A549 (cell line): ENCODE measurements around the gene PRKCE. TPM values are rescaled to one million over a fixed set of nuclear protein-coding genes. Genes with fewer than 3 reads are reported as not detected.

ENCODE experiments used
- ATAC-seq, 2 experiments: fragments of 200-7000 bp in 1 of 2; fragments of >200 bp in 1 of 2; cut with Nextera tagmentation in 1 of 2; cut with Tn5 transposase in 1 of 2; 3 replicates each; pipeline versions ENCODE4 v1.8.0 to v1.9.1; 2018 to 2020; ENCODE audit warnings: mild to moderate bottlenecking in 1 of 2, moderate library complexity in 1 of 2
- CTCF ChIA-PET: fragments of 300-600 bp; sonication (Branson Sonifier 250); formaldehyde crosslinking; extraction: SDS; loops from one replicate; lab custom pipeline; 2021; ENCODE audit warnings: antibody characterized with exemption, inconsistent platforms; lab: Yijun Ruan, JAX
- POLR2A ChIA-PET: fragments of 350-600 bp; formaldehyde crosslinking; extraction: SDS; loops from one replicate; lab custom pipeline; 2021; ENCODE audit warnings: antibody characterized with exemption, inconsistent platforms; lab: Yijun Ruan, JAX
- DNase-seq, 2 experiments: peaks; one replicate each; pipeline versions ENCODE4 v3.0.0 to v3.0.0-alpha.2; 2011 to 2016; ENCODE audit warnings: low read depth in 1 of 2, low spot score in 1 of 2
- FAIRE-seq: peaks from 2 replicates; lab custom pipeline; 2011; peaks lifted over from hg19 to GRCh38; lab: Jason Lieb, UNC
- H3K27ac ChIP-seq, 2 experiments: fragments of >200 bp; sonication (Bioruptor Twin); formaldehyde crosslinking; 3 replicates each; pipeline ENCODE4 v1.5.1; 2016 to 2017
- H3K4me1 ChIP-seq: fragments of >200 bp; sonication (Bioruptor Twin); formaldehyde crosslinking; 3 replicates; pipeline ENCODE4 v1.6.1; 2016
- H3K4me2 ChIP-seq: fragments of >200 bp; sonication (Bioruptor Twin); formaldehyde crosslinking; 3 replicates; pipeline ENCODE4 v1.6.1; 2016
- H3K4me3 ChIP-seq: fragments of >200 bp; sonication (Bioruptor Twin); formaldehyde crosslinking; 3 replicates; pipeline ENCODE4 v1.5.1; 2016
- H3K9me3 ChIP-seq: fragments of >200 bp; sonication (Bioruptor Twin); formaldehyde crosslinking; 3 replicates; pipeline ENCODE4 v1.6.1; 2016
- BHLHE40 ChIP-seq: IDR thresholded peaks from 2 replicates; pipeline ENCODE4 v1.6.1; 2012; ENCODE audit warnings: low read depth, low read length, inconsistent platforms
- CEBPB ChIP-seq, 2 experiments: fragments of >200 bp in 1 of 2; sonication (Bioruptor Twin) in 1 of 2; formaldehyde crosslinking in 1 of 2; IDR thresholded peaks; 2 replicates each; pipeline ENCODE4 v1.6.1; 2012 to 2016
- CHD2 ChIP-seq: fragments of 150-350 bp; IDR thresholded peaks from 2 replicates; pipeline ENCODE4 v1.6.1; 2014; ENCODE audit warnings: low read length; ENCODE audit not compliant: partially characterized antibody
- EHF ChIP-seq: fragments of 250-450 bp; sonication (Bioruptor Pico); IDR thresholded peaks from 2 replicates; pipeline ENCODE4 v1.5.0; 2020; ENCODE audit warnings: mild to moderate bottlenecking
- EHMT2 ChIP-seq: fragments of 200-600 bp; sonication (generic); IDR thresholded peaks from 2 replicates; pipeline ENCODE4 v1.6.1; 2016; ENCODE audit warnings: antibody characterized with exemption, low read depth, mild to moderate bottlenecking, moderate library complexity
- EP300 ChIP-seq, 2 experiments: fragments of >200 bp; sonication (Bioruptor Twin); formaldehyde crosslinking; IDR thresholded peaks; 2 replicates in 1 of 2; 3 replicates in 1 of 2; pipeline ENCODE4 v1.6.1; 2016 to 2017
- FOXS1 ChIP-seq: fragments of 250-450 bp; sonication (Bioruptor Pico); IDR thresholded peaks from 2 replicates; pipeline ENCODE4 v1.5.0; 2020; ENCODE audit warnings: mild to moderate bottlenecking, moderate library complexity
- HDAC2 ChIP-seq: fragments of 200-600 bp; sonication (generic); IDR thresholded peaks from 2 replicates; pipeline ENCODE4 v1.6.1; 2016
- HOXA7 ChIP-seq: fragments of 250-450 bp; sonication (Bioruptor Pico); IDR thresholded peaks from 2 replicates; pipeline ENCODE4 v1.5.0; 2020; ENCODE audit warnings: mild to moderate bottlenecking, moderate library complexity
- HOXB5 ChIP-seq: fragments of 250-450 bp; sonication (Bioruptor Pico); IDR thresholded peaks from 2 replicates; pipeline ENCODE4 v1.5.0; 2020; ENCODE audit warnings: mild to moderate bottlenecking, moderate library complexity
- JUNB ChIP-seq: fragments of >200 bp; sonication (Bioruptor Twin); formaldehyde crosslinking; IDR thresholded peaks from 2 replicates; pipeline ENCODE4 v1.6.1; 2016
- KDM5A ChIP-seq: fragments of 200-600 bp; sonication (generic); IDR thresholded peaks from 2 replicates; pipeline ENCODE4 v1.6.1; 2016; ENCODE audit warnings: antibody characterized with exemption, mild to moderate bottlenecking
- MYC ChIP-seq: IDR thresholded peaks from 2 replicates; pipeline ENCODE4 v1.6.1; 2012; ENCODE audit warnings: mild to moderate bottlenecking, inconsistent platforms, low read length, improper control_type of control experiment, borderline replicate concordance
- PHF8 ChIP-seq: fragments of 200-600 bp; sonication (generic); IDR thresholded peaks from 2 replicates; pipeline ENCODE4 v1.6.1; 2016; ENCODE audit warnings: low read depth, mild to moderate bottlenecking, antibody characterized with exemption, moderate library complexity, borderline replicate concordance
- POLR2AphosphoS2 ChIP-seq: conservative IDR thresholded peaks from 2 replicates; pipeline ENCODE4 v1.6.1; 2012; ENCODE audit warnings: low read length, improper control_type of control experiment, inconsistent platforms
- RCOR1 ChIP-seq: fragments of 150-350 bp; IDR thresholded peaks from 2 replicates; pipeline ENCODE4 v1.6.1; 2014; ENCODE audit warnings: antibody characterized with exemption, low read length, low read depth
- RNF2 ChIP-seq: fragments of 200-600 bp; sonication (generic); IDR thresholded peaks from 2 replicates; pipeline ENCODE4 v1.6.1; 2016; ENCODE audit warnings: low read depth, mild to moderate bottlenecking, antibody characterized with exemption, moderate library complexity, borderline replicate concordance
- SREBF2 ChIP-seq: fragments of 450-650 bp; IDR thresholded peaks from 2 replicates; pipeline ENCODE4 v1.6.1; 2014; ENCODE audit warnings: mild to moderate bottlenecking, moderate library complexity
- TFCP2L1 ChIP-seq: fragments of 250-450 bp; sonication (Bioruptor Pico); IDR thresholded peaks from 2 replicates; pipeline ENCODE4 v1.5.0; 2021; ENCODE audit warnings: mild to moderate bottlenecking
- ZC3H11A ChIP-seq: fragments of 450-650 bp; IDR thresholded peaks from 2 replicates; pipeline ENCODE4 v1.6.1; 2014; ENCODE audit warnings: antibody characterized with exemption, mild to moderate bottlenecking
- WGBS: methylation state at CpG from one replicate; pipeline ENCODE4 v1.1.6; 2017; ENCODE audit errors: missing lambda C conversion rate; 5-methylcytosine and 5-hydroxymethylcytosine counted together
- polyA plus RNA-seq, 4 experiments: library from polyadenylated mRNA; depleted of rRNA in 3 of 4; stranded (reverse); fragments of >200 nt; fragmentation: RNase III in 1 of 4; extraction: RNeasy Plus Mini Kit Qiagen cat#74134 plus additional on column Dnase treatment in 1 of 4; gene quantifications; 2 replicates in 3 of 4; 3 replicates in 1 of 4; pipeline ENCODE4 v1.2.3, GENCODE V29; 2011 to 2017
- TF ChIP-seq, protein P1 (sequence below): fragments of >200 bp; sonication (Bioruptor Twin); formaldehyde crosslinking; IDR thresholded peaks from 2 replicates; pipeline ENCODE4 v1.6.1; 2016
- TF ChIP-seq, protein P2 (sequence below): fragments of 250-450 bp; sonication (Bioruptor Pico); IDR thresholded peaks from 2 replicates; pipeline ENCODE4 v1.5.0; 2020; ENCODE audit warnings: low read depth, mild to moderate bottlenecking, moderate library complexity

PRKCE gene
- polyA plus RNA-seq, 2 of the 4 experiments (the other 2 are of a cell fraction): 11.5 to 12.0 TPM

DNA sequence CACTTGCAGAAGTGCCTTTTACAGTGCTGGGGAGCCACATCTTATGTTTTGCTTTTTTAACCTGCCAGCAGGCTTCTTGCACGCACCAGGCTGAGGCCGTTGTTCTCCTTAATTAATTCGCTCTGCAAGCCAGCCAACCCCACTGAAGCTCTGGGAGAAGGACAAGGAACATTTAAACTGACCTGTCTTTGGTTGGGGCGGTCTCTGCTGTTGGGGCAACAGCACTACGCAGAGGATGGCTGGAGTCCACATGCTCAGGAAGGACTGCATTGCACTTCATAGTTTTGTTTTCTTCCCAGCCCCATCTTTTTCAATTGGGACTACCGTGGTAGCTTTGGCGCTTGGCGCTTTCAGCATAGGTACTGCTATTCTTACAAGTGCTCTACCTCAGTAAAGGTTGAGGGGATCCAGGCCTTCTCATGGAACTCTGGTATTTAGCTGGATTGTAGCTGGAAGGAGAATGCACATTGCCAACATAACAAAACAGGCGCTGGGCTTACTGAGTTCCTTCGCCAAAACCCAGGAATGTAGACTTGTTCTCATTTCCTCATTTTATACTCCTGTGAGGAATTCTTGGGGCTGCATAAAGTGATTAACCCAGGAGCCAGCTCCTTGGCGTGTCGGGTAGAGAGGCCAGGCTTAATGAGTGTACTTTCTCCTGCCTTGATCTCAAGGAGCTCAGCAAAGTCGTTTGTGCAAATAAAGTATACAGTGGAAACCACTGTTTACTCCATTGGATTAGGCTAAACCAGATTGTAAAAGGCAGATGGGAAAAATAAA is 146.2 kb downstream of the PRKCE start:
- CTCF ChIA-PET: interaction anchor here (0.6 to 3.5 kb wide), 7 partner anchors 8 to 147 kb away, joined by 3 to 10 read pairs (median 4); no protein-coding TSS in a partner anchor
- ATAC-seq: no peak
- Histone ChIP-seq H3K4me2 (no peak overlapping the region), H3K27ac (no peak overlapping the region), H3K9me3 (no peaks in the 10 kb centered on the region), H3K4me1 (no peaks in the 10 kb centered on the region), H3K4me3 (no peak overlapping the region)
- no peak for FAIRE-seq
- DNase-seq: no peak
- WGBS: 86% methylated on average over 13 of the region's 13 CpGs
- POLR2A ChIA-PET: no interaction called here
- TF ChIP-seq MYC (no peak), HOXB5 (no peak), EHF (CRISPR knock-in tag) (no peak)

- 83% methylated on average over 5 of the region's 5 CpGs for WGBS
- DNase-seq (no peak), FAIRE-seq (no peak), ATAC-seq (peak in 1 of 2 experiments; percentile 64; a peak in 3 of 6 replicates)
- H3K4me2 ChIP-seq: no peak overlapping the region
- no peak overlapping the region for H3K27ac ChIP-seq
- no peaks in the 10 kb centered on the region for H3K4me1 ChIP-seq
- TF ChIP-seq POLR2AphosphoS2: no peak
- TF ChIP-seq FOXS1 (CRISPR knock-in tag): no peak
- no peak for TF ChIP-seq HOXA7 (CRISPR knock-in tag)
- no peak for TF ChIP-seq ZC3H11A
- TF ChIP-seq EP300 (IDR thresholded peaks at IDR 0.05): no peak
- TF ChIP-seq KDM5A: no peak
- TF ChIP-seq CEBPB (IDR thresholded peaks at IDR 0.05): no peak
- ChIA-PET POLR2A (interaction anchor here (0.6 kb wide), 1 partner anchor 15 kb away, joined by 3 read pairs; no protein-coding TSS in a partner anchor), CTCF (no interaction called here)
- H3K9me3 ChIP-seq: no peaks in the 10 kb centered on the region
- no peak overlapping the region for H3K4me3 ChIP-seq
These were observed 148.4 kb downstream of the PRKCE start for GRCh38 chr2:45799679-45800381.

- 82% methylated on average over 8 of the region's 8 CpGs for WGBS
- no peak for DNase-seq
- ATAC-seq: no peak
- no peak overlapping the region for H3K27ac ChIP-seq
- no peaks in the 10 kb centered on the region for H3K4me1 ChIP-seq
- no peaks in the 10 kb centered on the region for H3K9me3 ChIP-seq
- CTCF ChIA-PET: interaction anchor here (0.8 to 4.0 kb wide), 4 partner anchors 12 to 24 kb away, joined by 3 to 16 read pairs (median 3); no protein-coding TSS in a partner anchor
- no peak overlapping the region for H3K4me3 ChIP-seq
- FAIRE-seq: no peak
- POLR2A ChIA-PET: no interaction called here
- TF ChIP-seq CEBPB (IDR thresholded peaks at IDR 0.05) (no peak), HDAC2 (no peak), FOXS1 (CRISPR knock-in tag) (no peak)
- TF ChIP-seq, all 56 proteins: peak for 0
- no peak overlapping the region for H3K4me2 ChIP-seq
These were observed 151.1 kb downstream of the PRKCE start for GRCh38 chr2:45802499-45803138.

GRCh38 chr2:45804987-45805755 is 153.7 kb downstream of the PRKCE start:
- 90% methylated on average over 6 of the region's 6 CpGs for WGBS
- POLR2A ChIA-PET: no interaction called here
- Histone ChIP-seq H3K4me1 (no peaks in the 10 kb centered on the region), H3K9me3 (no peaks in the 10 kb centered on the region), H3K4me3 (no peak overlapping the region), H3K27ac (no peak overlapping the region), H3K4me2 (no peak overlapping the region)
- DNase-seq (no peak), ATAC-seq (no peak), FAIRE-seq (no peak)
- CTCF ChIA-PET: interaction anchor here (0.6 to 4.0 kb wide), 11 partner anchors 9 to 1923 kb away, joined by 3 to 16 read pairs (median 4); no protein-coding TSS in a partner anchor
- no peak for TF ChIP-seq RCOR1
- TF ChIP-seq EHMT2: no peak
- no peak for TF ChIP-seq BHLHE40
- TF ChIP-seq FOXS1 (CRISPR knock-in tag): no peak
- no peak for TF ChIP-seq TFCP2L1 (CRISPR knock-in tag)
- TF ChIP-seq CHD2: no peak
- TF ChIP-seq, protein P1, sequence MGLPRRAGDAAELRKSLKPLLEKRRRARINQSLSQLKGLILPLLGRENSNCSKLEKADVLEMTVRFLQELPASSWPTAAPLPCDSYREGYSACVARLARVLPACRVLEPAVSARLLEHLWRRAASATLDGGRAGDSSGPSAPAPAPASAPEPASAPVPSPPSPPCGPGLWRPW: no peak
- no peak for TF ChIP-seq SREBF2
- TF ChIP-seq, protein P2, sequence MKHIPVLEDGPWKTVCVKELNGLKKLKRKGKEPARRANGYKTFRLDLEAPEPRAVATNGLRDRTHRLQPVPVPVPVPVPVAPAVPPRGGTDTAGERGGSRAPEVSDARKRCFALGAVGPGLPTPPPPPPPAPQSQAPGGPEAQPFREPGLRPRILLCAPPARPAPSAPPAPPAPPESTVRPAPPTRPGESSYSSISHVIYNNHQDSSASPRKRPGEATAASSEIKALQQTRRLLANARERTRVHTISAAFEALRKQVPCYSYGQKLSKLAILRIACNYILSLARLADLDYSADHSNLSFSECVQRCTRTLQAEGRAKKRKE: no peak
- TF ChIP-seq HOXB5: no peak
- no peak for TF ChIP-seq JUNB
- no peak for TF ChIP-seq RNF2
- TF ChIP-seq PHF8: no peak
